ENCODE measurements around the gene TANGO2.

TANGO2 gene

GRCh38 chr22:20012741-20013331 is 8.1 kb upstream of the TANGO2 start:
- TF ChIP-seq CTCF (IDR thresholded peaks at IDR 0.05; ENCODE audit: low read depth, low read length, missing control alignments), result no peak
- H3K27ac ChIP-seq, result no peak overlapping the region
- in situ Hi-C loops (cut with HindIII; ENCODE audit: low pct_ligation_motif_present, low sequenced_read_pairs), result no loop called here
- H3K27me3 ChIP-seq (replicated peaks), result peaks cover 14% of the 10 kb centered on the region
- no peak for DNase-seq
- H3K36me3 ChIP-seq (replicated peaks), result no peaks in the 10 kb centered on the region
- no peak overlapping the region for H3K4me3 ChIP-seq (ENCODE audit: low read depth, low read length)

DNA sequence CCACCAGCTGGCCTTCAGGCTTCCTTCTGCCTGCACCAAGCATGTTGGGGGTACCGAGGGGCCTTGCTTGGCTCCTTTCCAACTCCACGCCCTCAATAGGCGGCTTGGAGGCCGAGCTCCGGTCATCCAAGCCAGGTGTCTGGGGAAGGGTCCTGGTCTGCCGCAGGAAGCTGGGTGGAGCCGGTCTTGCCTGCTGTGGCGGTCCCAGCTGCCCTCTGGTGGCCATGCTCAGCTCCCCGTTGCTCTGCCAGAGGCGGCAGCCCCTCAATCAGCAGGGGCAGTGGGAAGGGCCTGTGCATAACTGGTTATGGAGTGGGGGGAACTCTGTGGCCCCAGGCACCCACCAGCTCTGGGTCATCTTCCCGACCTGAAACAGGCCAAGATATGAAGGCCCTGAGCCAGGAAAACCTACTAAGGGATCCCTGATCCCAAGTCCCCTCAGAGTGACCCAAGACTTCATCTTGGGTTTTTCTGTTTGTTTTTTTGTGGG is 7.5 kb upstream of the TANGO2 start:
- in situ Hi-C loops (cut with HindIII; ENCODE audit: low pct_ligation_motif_present, low sequenced_read_pairs), result no loop called here
- DNase-seq, result peak; percentile 26

DNA sequence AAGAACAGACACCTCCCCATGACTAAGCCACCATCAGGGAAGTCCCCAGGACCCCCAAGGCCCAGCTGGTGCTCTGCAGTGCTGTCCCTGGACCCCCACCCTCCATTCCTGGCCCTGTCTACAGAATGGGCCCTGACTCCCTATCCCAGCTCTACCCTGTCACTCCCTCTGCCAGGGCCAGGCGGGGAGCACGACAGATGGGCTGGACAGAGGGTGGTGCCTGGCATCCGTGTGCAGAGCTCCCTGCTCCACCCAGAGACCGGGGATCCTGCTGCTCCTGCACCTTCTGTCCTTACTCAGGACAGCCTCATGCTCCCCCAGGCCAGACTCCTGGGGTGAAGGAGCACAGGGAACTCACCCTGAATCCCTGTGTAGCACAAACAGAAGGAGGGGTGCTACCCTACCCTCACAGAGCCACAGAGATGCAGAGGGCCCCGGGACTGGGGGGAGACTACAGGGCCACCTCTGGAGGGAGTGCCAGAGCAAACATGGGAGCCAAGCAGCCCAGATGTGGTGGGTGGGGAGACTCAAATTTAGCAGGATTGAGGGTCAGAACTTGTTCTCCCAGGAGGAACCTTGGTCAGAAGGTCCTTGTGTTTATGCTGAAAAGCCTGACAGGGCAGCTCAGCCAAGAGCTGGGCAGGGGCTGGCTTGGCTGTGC is 6.3 kb upstream of the TANGO2 start:
- no peaks in the 10 kb centered on the region for H3K36me3 ChIP-seq (replicated peaks)
- in situ Hi-C loops (cut with HindIII; ENCODE audit: low pct_ligation_motif_present, low sequenced_read_pairs), result no loop called here
- H3K27ac ChIP-seq, result no peak overlapping the region
- DNase-seq, result no peak
- no peak overlapping the region for H3K4me3 ChIP-seq (ENCODE audit: low read depth, low read length)
- H3K27me3 ChIP-seq (replicated peaks), result peaks cover 14% of the 10 kb centered on the region
- no peak for TF ChIP-seq CTCF (IDR thresholded peaks at IDR 0.05; ENCODE audit: low read depth, low read length, missing control alignments)

More for the DNA sequence above, 7.5 kb upstream of the TANGO2 start:
- Histone ChIP-seq H3K27ac (no peak overlapping the region), H3K36me3 (replicated peaks) (no peaks in the 10 kb centered on the region), H3K4me3 (ENCODE audit: low read depth, low read length) (no peak overlapping the region), H3K27me3 (replicated peaks) (peaks cover 14% of the 10 kb centered on the region)
- TF ChIP-seq CTCF (IDR thresholded peaks at IDR 0.05; ENCODE audit: low read depth, low read length, missing control alignments), result peak; percentile 99

DNA sequence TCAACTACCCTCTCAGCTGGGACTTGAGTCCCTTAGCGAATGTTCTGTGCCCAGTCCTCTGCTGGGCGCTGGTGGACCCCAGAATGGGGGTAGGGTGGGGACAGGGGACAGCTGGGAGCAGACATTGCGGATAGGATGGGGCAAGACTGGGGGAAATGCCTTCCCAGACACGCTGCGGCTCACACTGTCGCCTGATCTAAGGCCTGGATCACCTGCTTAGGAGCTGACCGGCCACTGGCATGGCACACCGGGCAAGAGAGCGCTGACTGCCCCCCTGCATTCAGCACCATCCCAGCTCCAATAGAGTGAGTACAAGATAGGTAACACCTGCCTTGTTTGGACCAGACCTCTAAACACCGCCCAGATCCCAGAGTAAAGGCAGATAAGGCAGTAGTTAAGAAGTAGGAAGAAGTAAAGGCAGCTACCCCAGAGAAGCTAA is 5.7 kb upstream of the TANGO2 start:
- TF ChIP-seq CTCF (IDR thresholded peaks at IDR 0.05; ENCODE audit: low read depth, low read length, missing control alignments), result no peak
- Histone ChIP-seq H3K27ac (no peak overlapping the region), H3K4me3 (ENCODE audit: low read depth, low read length) (no peak overlapping the region), H3K27me3 (replicated peaks) (peaks cover 14% of the 10 kb centered on the region), H3K36me3 (replicated peaks) (no peaks in the 10 kb centered on the region)
- no peak for DNase-seq
- in situ Hi-C loops (cut with HindIII; ENCODE audit: low pct_ligation_motif_present, low sequenced_read_pairs), result no loop called here

- in situ Hi-C loops (cut with HindIII; ENCODE audit: low pct_ligation_motif_present, low sequenced_read_pairs), result no loop called here
- no peak for TF ChIP-seq CTCF (IDR thresholded peaks at IDR 0.05; ENCODE audit: low read depth, low read length, missing control alignments)
- H3K4me3 ChIP-seq (ENCODE audit: low read depth, low read length), result peak overlapping the region; percentile 57
- no peak overlapping the region for H3K27ac ChIP-seq
- no peak for DNase-seq
- no peaks in the 10 kb centered on the region for H3K36me3 ChIP-seq (replicated peaks)
- peaks cover 14% of the 10 kb centered on the region for H3K27me3 ChIP-seq (replicated peaks)
These were observed 4.8 kb upstream of the TANGO2 start for GRCh38 chr22:20015971-20016733.

Measured in brain microvascular endothelial cell (primary cell).